GM12878 (cell line): Measurements from ENCODE around the gene COPZ1. TPM values are rescaled to one million over a fixed set of nuclear protein-coding genes. Genes with fewer than 3 reads are reported as not detected.

ENCODE experiments used
- BCL3 ChIP-seq: IDR thresholded peaks from 2 replicates; pipeline ENCODE4 v1.6.1; 2011; ENCODE audit warnings: borderline replicate concordance, low read depth, mild to moderate bottlenecking, moderate library complexity, low read length; ENCODE audit not compliant: insufficient read depth, poor library complexity, severe bottlenecking
- MLLT1 ChIP-seq: fragments of 450-650 bp; IDR thresholded peaks from 2 replicates; pipeline ENCODE4 v1.6.1; 2016; ENCODE audit warnings: mild to moderate bottlenecking
- NR2C1 ChIP-seq: fragments of 450-650 bp; IDR thresholded peaks from 2 replicates; pipeline ENCODE4 v1.6.1; 2017; ENCODE audit warnings: antibody characterized with exemption, mild to moderate bottlenecking, moderate library complexity
- SIN3A ChIP-seq: IDR thresholded peaks from 2 replicates; pipeline ENCODE4 v1.6.1; 2012; ENCODE audit warnings: low read depth, low read length, improper control_type of control experiment
- SPI1 ChIP-seq: IDR thresholded peaks from 2 replicates; pipeline ENCODE4 v1.6.1; 2011; ENCODE audit warnings: low read depth, mild to moderate bottlenecking, low read length, moderate library complexity, borderline replicate concordance; ENCODE audit not compliant: insufficient read depth
- ZBED1 ChIP-seq: IDR thresholded peaks from 2 replicates; pipeline ENCODE4 v1.6.1; 2016; ENCODE audit warnings: borderline replicate concordance
- ZBTB40 ChIP-seq: fragments of 450-650 bp; IDR thresholded peaks from 2 replicates; pipeline ENCODE4 v1.6.1; 2016; ENCODE audit warnings: mild to moderate bottlenecking, moderate library complexity, borderline replicate concordance
- ZNF24 ChIP-seq: fragments of 450-650 bp; IDR thresholded peaks from 2 replicates; pipeline ENCODE4 v1.6.1; 2017; ENCODE audit warnings: antibody characterized with exemption, mild to moderate bottlenecking
- polyA plus RNA-seq, 11 experiments: library from polyadenylated mRNA; depleted of rRNA in 4 of 11; unstranded in 6 of 11; stranded (reverse) in 5 of 11; fragments of >200 nt; fragmentation: Nextera tagmentation in 4 of 11; fragmentation: Illumina TruSeq in 1 of 11; extraction: Ambion mirVana in 4 of 11; extraction: Trizol in 1 of 11; gene quantifications; 1 replicate in 1 of 11; 2 replicates in 10 of 11; pipeline versions ENCODE4 v1.2.1 to v1.2.3, GENCODE V29; 2011 to 2016; ENCODE audit warnings: inconsistent platforms in 2 of 11, missing spikeins in 2 of 11, low read depth in 1 of 11
- total RNA-seq, 4 experiments: library from RNA; depleted of rRNA in 3 of 4; stranded (reverse); fragments of >200 nt in 3 of 4; fragmentation: Illumina TruSeq in 1 of 4; extraction: Trizol in 1 of 4; gene quantifications; 2 replicates each; pipeline versions ENCODE4 v1.2.1 to v1.2.3, GENCODE V29; 2013 to 2021
- TF ChIP-seq, protein P1 (sequence below): fragments of 450-650 bp; conservative IDR thresholded peaks from 2 replicates; pipeline ENCODE4 v1.6.1; 2017; ENCODE audit warnings: mild to moderate bottlenecking, moderate library complexity
- TF ChIP-seq, protein P2 (sequence below), 3 experiments: IDR thresholded peaks in 2 of 3; conservative IDR thresholded peaks in 1 of 3; 2 replicates each; pipeline ENCODE4 v1.5.1; 2011; ENCODE audit warnings: low read depth in 3 of 3, low read length in 3 of 3, mild to moderate bottlenecking in 3 of 3, control low read depth in 2 of 3, moderate library complexity in 2 of 3, inconsistent platforms in 1 of 3, mixed read lengths in 1 of 3; ENCODE audit not compliant: control insufficient read depth in 2 of 3, insufficient read depth in 1 of 3; ENCODE audit errors: extremely low read depth in 1 of 3
- TF ChIP-seq, protein P3 (sequence below): IDR thresholded peaks from 2 replicates; pipeline ENCODE4 v1.6.1; 2012; ENCODE audit warnings: low read depth, low read length, improper control_type of control experiment
- TF ChIP-seq, protein P4 (sequence below): fragments of 450-650 bp; IDR thresholded peaks from 2 replicates; pipeline ENCODE4 v1.6.1; 2017; ENCODE audit warnings: antibody characterized with exemption, mild to moderate bottlenecking, moderate library complexity

The COPZ1 gene
- total and polyA plus RNA-seq, 10 of the 15 experiments (the other 5 are each of a cell fraction or from before 2014, with no cell fraction given): 112 to 378 (median 184) TPM

- TF ChIP-seq BCL3: no peak
- TF ChIP-seq ZNF24: no peak
- TF ChIP-seq, protein P1, sequence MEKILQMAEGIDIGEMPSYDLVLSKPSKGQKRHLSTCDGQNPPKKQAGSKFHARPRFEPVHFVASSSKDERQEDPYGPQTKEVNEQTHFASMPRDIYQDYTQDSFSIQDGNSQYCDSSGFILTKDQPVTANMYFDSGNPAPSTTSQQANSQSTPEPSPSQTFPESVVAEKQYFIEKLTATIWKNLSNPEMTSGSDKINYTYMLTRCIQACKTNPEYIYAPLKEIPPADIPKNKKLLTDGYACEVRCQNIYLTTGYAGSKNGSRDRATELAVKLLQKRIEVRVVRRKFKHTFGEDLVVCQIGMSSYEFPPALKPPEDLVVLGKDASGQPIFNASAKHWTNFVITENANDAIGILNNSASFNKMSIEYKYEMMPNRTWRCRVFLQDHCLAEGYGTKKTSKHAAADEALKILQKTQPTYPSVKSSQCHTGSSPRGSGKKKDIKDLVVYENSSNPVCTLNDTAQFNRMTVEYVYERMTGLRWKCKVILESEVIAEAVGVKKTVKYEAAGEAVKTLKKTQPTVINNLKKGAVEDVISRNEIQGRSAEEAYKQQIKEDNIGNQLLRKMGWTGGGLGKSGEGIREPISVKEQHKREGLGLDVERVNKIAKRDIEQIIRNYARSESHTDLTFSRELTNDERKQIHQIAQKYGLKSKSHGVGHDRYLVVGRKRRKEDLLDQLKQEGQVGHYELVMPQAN: peak; percentile 34
- peak; percentile 53; the same call in 1 of the 2 replicates for TF ChIP-seq NR2C1
- TF ChIP-seq ZBED1: peak; percentile 19; the same call in 1 of the 2 replicates
- peak; percentile 7 for TF ChIP-seq SIN3A
- TF ChIP-seq, protein P2, sequence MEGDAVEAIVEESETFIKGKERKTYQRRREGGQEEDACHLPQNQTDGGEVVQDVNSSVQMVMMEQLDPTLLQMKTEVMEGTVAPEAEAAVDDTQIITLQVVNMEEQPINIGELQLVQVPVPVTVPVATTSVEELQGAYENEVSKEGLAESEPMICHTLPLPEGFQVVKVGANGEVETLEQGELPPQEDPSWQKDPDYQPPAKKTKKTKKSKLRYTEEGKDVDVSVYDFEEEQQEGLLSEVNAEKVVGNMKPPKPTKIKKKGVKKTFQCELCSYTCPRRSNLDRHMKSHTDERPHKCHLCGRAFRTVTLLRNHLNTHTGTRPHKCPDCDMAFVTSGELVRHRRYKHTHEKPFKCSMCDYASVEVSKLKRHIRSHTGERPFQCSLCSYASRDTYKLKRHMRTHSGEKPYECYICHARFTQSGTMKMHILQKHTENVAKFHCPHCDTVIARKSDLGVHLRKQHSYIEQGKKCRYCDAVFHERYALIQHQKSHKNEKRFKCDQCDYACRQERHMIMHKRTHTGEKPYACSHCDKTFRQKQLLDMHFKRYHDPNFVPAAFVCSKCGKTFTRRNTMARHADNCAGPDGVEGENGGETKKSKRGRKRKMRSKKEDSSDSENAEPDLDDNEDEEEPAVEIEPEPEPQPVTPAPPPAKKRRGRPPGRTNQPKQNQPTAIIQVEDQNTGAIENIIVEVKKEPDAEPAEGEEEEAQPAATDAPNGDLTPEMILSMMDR (IDR thresholded peaks at IDR 0.05 in 2 of 3, conservative IDR thresholded peaks at IDR 0.05 in 1 of 3; ENCODE audit: control insufficient read depth in 2 of 3, extremely low read depth in 1 of 3, insufficient read depth in 1 of 3, low read depth in 3 of 3, low read length in 3 of 3): no peak
- no peak for TF ChIP-seq SPI1
- TF ChIP-seq, protein P3, sequence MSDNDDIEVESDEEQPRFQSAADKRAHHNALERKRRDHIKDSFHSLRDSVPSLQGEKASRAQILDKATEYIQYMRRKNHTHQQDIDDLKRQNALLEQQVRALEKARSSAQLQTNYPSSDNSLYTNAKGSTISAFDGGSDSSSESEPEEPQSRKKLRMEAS: peak; percentile 27; the same call in 1 of the 2 replicates
- TF ChIP-seq, protein P4, sequence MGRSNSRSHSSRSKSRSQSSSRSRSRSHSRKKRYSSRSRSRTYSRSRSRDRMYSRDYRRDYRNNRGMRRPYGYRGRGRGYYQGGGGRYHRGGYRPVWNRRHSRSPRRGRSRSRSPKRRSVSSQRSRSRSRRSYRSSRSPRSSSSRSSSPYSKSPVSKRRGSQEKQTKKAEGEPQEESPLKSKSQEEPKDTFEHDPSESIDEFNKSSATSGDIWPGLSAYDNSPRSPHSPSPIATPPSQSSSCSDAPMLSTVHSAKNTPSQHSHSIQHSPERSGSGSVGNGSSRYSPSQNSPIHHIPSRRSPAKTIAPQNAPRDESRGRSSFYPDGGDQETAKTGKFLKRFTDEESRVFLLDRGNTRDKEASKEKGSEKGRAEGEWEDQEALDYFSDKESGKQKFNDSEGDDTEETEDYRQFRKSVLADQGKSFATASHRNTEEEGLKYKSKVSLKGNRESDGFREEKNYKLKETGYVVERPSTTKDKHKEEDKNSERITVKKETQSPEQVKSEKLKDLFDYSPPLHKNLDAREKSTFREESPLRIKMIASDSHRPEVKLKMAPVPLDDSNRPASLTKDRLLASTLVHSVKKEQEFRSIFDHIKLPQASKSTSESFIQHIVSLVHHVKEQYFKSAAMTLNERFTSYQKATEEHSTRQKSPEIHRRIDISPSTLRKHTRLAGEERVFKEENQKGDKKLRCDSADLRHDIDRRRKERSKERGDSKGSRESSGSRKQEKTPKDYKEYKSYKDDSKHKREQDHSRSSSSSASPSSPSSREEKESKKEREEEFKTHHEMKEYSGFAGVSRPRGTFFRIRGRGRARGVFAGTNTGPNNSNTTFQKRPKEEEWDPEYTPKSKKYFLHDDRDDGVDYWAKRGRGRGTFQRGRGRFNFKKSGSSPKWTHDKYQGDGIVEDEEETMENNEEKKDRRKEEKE: no peak
- TF ChIP-seq MLLT1: peak; percentile 96
- no peak; the same call in 1 of the 2 replicates for TF ChIP-seq ZBTB40
Observed at GRCh38 chr12:54280468-54281260, 44.3 kb upstream of the COPZ1 start, which contains the start of gene HNRNPA1 (continued).
